Measurements from ENCODE around the gene EPS8L3. TPM values are rescaled to one million over a fixed set of nuclear protein-coding genes. Genes with fewer than 3 reads are reported as not detected.

Gene EPS8L3
- total RNA-seq, 2 donors from 2014 or later: 0.19 TPM; not detected in 1

DNA sequence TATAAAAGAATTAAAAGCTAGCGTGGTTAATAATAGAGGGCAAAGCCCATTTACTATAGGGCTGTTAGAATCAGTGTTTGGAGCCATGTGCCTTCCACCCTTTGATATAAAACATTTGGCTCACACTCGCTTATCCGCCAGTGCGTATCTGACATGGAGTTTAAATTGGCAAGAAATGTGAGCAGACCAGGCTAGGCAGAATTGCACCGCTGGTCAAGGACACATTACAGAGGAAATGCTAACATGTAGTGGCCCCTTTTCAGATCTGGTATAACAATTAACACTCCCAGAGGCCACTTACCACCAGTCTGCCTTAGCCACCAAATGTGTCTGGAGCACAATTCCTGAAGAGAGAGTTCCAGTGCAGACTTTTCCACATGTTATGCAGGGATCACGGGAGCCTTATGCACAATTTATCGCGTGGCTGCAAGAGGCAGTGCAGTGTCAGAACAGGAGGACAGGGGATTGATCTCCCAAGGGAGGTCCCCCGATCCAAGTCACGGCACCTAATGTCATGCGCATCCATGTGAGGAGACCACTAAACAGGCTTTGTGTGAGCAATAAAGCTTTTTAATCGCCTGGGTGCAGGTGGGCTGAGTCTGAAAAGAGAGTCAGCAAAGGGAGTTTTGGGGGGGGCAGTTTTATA is 36.9 kb downstream of the EPS8L3 start:
- Histone ChIP-seq H3K9me3 (no peaks in the 10 kb centered on the region), H3K27ac (no peak overlapping the region), H3K36me3 (no peaks in the 10 kb centered on the region), H3K4me3 (no peak overlapping the region), H3K27me3 (no peaks in the 10 kb centered on the region), H3K4me1 (no peaks in the 10 kb centered on the region)
- TF ChIP-seq, protein P1, sequence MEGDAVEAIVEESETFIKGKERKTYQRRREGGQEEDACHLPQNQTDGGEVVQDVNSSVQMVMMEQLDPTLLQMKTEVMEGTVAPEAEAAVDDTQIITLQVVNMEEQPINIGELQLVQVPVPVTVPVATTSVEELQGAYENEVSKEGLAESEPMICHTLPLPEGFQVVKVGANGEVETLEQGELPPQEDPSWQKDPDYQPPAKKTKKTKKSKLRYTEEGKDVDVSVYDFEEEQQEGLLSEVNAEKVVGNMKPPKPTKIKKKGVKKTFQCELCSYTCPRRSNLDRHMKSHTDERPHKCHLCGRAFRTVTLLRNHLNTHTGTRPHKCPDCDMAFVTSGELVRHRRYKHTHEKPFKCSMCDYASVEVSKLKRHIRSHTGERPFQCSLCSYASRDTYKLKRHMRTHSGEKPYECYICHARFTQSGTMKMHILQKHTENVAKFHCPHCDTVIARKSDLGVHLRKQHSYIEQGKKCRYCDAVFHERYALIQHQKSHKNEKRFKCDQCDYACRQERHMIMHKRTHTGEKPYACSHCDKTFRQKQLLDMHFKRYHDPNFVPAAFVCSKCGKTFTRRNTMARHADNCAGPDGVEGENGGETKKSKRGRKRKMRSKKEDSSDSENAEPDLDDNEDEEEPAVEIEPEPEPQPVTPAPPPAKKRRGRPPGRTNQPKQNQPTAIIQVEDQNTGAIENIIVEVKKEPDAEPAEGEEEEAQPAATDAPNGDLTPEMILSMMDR (IDR thresholded peaks at IDR 0.05): no peak
- no peak for DNase-seq (ENCODE audit: low spot score)

DNA sequence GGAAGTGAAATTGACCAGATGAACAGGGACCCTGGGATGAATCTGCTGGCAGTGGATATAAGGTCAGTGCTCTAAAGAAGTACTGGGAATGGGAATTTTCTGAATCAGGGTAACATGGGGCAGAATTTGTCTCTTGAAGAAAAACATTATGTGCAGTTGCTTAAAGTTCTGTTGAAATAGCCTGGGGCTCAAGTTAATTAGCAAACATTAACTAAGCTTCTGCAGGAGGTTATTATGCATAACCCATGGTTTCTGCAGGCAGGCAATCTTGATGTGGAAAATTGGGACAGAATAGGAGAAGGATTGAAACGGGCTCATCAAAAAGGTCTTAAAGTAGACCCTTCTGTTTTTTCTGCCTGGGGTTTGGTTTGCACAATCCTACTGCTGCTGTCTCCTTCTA is 37.7 kb downstream of the EPS8L3 start:
- Histone ChIP-seq H3K36me3 (no peaks in the 10 kb centered on the region), H3K27me3 (no peaks in the 10 kb centered on the region), H3K9me3 (no peaks in the 10 kb centered on the region), H3K4me1 (no peaks in the 10 kb centered on the region), H3K27ac (no peak overlapping the region), H3K4me3 (no peak overlapping the region)
- no peak for DNase-seq (ENCODE audit: low spot score)
- TF ChIP-seq, protein P1 (IDR thresholded peaks at IDR 0.05): no peak

DNA sequence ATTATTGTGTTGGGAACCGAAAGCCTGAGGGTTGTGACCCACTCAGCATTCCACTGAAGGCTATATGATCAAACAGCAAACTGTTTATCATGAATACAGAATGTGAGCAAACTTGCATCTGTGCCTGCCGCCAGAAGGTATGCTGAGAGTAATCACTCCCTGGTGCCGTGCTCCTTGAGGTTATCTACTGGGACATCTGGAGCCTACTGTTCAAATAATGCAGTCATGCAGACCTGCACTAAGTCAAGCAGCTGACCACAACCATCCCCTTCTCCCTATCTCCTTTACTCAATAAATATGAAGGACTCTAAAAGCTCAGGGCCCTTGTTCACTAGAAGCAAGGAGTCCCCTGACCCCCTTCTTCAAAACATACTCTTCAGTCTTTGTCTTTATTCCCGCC is 38.2 kb downstream of the EPS8L3 start:
- Histone ChIP-seq H3K36me3 (no peaks in the 10 kb centered on the region), H3K27me3 (no peaks in the 10 kb centered on the region), H3K27ac (no peak overlapping the region), H3K4me1 (no peaks in the 10 kb centered on the region), H3K9me3 (no peaks in the 10 kb centered on the region), H3K4me3 (no peak overlapping the region)
- no peak for DNase-seq (ENCODE audit: low spot score)
- TF ChIP-seq, protein P1 (IDR thresholded peaks at IDR 0.05): no peak

DNA sequence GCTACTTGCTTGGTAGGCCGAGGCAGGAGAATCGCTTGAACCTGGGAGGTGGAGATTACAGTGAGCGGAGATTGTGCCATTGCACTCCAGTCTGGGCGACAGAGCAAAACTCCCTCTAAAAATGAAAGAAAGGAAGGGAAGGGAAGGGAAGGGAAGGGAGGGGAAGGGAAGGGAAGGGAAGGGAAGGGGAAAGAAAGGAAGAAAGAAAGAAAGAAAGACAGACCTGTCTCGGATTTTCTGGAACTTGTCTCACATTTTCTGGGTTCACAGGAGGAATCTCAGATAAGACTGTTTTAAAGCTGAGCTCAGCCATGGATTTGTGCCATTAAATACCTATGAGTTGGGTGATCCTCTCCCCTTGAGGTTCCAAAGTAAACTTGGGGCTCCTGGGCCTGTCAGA is 38.8 kb downstream of the EPS8L3 start:
- no peak overlapping the region for H3K4me3 ChIP-seq
- DNase-seq (ENCODE audit: low spot score): no peak
- H3K36me3 ChIP-seq: no peaks in the 10 kb centered on the region
- H3K27me3 ChIP-seq: no peaks in the 10 kb centered on the region
- H3K27ac ChIP-seq: no peak overlapping the region
- TF ChIP-seq, protein P1 (IDR thresholded peaks at IDR 0.05): no peak
- no peaks in the 10 kb centered on the region for H3K9me3 ChIP-seq
- no peaks in the 10 kb centered on the region for H3K4me1 ChIP-seq

GRCh38 chr1:109722908-109723691 is 40.6 kb downstream of the EPS8L3 start:
- Histone ChIP-seq H3K4me3 (no peak overlapping the region), H3K9me3 (no peaks in the 10 kb centered on the region), H3K27ac (no peak overlapping the region), H3K4me1 (no peaks in the 10 kb centered on the region), H3K36me3 (no peaks in the 10 kb centered on the region), H3K27me3 (no peaks in the 10 kb centered on the region)
- DNase-seq (ENCODE audit: low spot score): no peak
- TF ChIP-seq, protein P1 (IDR thresholded peaks at IDR 0.05): no peak

All from right atrium auricular region (tissue), 2 donors.